IPS-NIHi11 (cell line): ENCODE results near the gene RUFY2.

ENCODE experiments used
- DNase-seq: peaks from one replicate; pipeline ENCODE4 v3.0.0; 2012; ENCODE audit warnings: mixed read lengths, low spot score

The RUFY2 gene

DNA sequence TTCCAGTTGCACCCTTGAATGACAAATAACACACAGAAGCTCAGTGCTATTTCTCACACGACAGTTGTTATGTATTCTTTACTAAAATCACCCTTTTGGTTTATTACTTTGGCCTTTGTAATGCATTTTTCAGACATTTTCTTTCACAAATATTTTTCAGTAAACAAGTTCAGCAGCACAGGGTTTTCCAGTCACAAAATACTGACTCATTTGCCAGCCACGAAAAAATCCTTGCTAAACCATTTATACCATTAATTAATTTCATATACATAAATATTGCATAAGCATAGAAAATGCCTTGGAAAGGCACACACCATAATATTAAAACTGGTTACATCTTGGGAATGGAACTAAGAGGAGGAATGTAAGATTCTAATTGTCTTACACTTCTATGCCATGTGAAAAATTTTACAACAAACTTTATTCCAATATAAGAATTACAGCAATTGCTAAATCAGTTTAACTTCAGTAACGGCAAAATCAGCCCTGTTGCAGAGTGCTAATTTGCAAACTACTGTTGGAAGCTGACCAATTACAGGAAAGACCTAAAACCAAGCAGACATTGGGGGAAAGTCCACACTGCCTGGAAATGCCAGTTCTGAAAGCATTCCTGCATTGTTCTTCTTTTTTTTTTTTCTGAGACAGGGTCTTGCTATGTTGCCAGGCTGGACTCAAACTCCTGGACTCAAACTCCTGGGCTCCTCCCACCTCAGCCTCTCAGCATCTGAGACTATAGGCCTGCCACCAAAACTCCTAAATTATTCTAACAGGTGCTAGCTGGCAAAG is 42.8 kb downstream of the RUFY2 start:
- DNase-seq, result no peak

GRCh38 chr10:68362590-68362989 is 44.5 kb downstream of the RUFY2 start:
- DNase-seq, result no peak

DNA sequence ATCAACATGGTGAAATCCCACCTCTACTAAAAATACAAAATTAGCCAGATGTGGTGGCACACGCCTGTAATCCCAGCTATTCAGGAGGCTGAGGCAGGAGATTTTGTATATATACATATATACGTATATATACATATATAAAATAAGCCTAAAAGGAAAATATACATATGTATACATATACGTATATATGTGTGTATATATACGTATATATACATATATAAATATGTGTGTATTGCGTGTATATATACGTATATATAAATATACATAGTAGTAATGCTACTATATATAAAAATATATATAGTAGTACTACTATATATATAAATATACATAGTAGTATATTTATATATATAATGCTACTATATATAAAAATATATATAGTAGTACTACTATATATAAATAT is 47.9 kb downstream of the RUFY2 start:
- DNase-seq, result no peak

- no peak for DNase-seq
Measured at GRCh38 chr10:68353537-68353936, 53.5 kb downstream of the RUFY2 start.

- DNase-seq, result peak; percentile 75
Measured at GRCh38 chr10:68348265-68348741, 58.8 kb downstream of the RUFY2 start.

DNA sequence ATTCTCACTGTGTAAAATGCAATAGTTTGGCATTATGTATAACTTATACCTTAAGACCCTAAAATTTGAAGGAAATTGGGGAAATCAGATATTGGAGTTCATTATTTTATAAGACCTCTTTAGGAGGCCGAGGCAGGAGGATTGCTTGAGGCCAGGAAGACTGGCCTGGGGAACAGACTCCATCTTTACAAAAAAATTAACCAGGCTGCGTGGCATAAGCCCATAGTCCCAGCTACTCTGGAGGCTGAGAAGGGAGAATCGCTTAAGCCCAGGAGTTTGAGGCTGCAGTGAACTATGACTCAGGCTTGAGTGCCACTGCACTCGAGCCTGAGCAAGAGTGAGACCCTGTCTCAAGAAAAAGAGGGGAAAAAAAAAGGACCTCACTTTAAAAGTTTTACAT is 60.3 kb downstream of the RUFY2 start:
- DNase-seq, result no peak

DNA sequence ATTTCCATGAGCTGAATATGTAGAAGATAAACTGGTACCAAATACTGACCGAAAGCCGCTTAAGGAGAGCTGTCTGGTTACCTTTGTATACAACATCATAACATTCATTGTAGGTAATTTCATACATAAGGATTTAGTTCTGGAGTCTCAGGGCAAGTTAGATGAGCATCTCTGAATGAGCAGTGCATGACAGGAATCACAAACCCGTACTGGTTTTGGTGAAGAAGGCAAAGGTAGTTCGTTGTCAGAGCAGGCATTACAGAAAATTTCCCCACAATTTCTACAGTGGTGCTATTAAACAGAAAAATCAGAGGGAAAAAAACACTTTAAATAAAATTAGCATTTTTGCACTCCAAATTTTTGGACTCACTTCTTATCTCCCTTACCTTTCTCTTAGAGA is 61.5 kb downstream of the RUFY2 start:
- DNase-seq, result no peak

DNA sequence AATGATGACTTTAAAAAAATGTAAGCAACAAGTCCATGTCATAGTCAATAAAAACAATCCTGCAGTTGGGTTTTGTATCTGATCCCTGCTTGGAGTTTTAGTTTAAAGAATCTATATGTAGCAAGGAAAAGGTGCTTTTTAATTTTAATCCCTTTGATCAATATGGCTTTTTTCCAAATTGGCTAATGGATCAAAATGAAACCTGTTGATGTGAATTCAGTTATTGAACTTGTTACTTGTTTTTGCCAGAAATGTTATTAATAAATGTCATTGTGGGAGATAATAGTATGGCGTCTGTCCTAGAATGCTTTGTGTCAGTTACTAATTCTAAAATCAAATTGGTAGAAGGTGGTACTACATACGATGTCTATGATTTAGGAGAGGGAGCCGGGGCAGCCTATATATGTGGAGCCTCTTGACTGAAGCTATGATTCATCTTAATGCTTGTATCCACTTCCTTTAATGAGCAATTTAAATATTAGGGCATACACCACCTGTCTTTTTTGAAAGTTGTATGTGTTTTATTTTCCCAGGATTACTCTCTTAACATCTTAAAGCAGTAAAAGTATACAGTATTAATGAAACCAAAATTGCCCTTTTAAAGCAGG is 64.1 kb downstream of the RUFY2 start:
- no peak for DNase-seq

- DNase-seq, result no peak
Measured at GRCh38 chr10:68340358-68341080, 66.6 kb downstream of the RUFY2 start.

- DNase-seq, result no peak
Measured at GRCh38 chr10:68336754-68337351, 70.2 kb downstream of the RUFY2 start.

- DNase-seq, result no peak
Measured at GRCh38 chr10:68334672-68335467, 72.2 kb downstream of the RUFY2 start.

- no peak for DNase-seq
Measured at GRCh38 chr10:68333440-68334431, 73.3 kb downstream of the RUFY2 start.

GRCh38 chr10:68333058-68333395 is 74.0 kb downstream of the RUFY2 start:
- DNase-seq, result no peak

GRCh38 chr10:68332259-68333057 is 74.6 kb downstream of the RUFY2 start, which contains the start of gene PBLD:
PBLD (minus strand) TSS chr10:68332928; CDS start chr10:68306844, 26,084 bp downstream.
- DNase-seq, result peak; percentile 66

- DNase-seq, result peak; percentile 94
Measured at GRCh38 chr10:68331455-68332258, 75.4 kb downstream of the RUFY2 start, which contains the start of gene HNRNPH3. HNRNPH3 (plus strand) TSS chr10:68332064; CDS start chr10:68337222, 5,158 bp downstream.

DNA sequence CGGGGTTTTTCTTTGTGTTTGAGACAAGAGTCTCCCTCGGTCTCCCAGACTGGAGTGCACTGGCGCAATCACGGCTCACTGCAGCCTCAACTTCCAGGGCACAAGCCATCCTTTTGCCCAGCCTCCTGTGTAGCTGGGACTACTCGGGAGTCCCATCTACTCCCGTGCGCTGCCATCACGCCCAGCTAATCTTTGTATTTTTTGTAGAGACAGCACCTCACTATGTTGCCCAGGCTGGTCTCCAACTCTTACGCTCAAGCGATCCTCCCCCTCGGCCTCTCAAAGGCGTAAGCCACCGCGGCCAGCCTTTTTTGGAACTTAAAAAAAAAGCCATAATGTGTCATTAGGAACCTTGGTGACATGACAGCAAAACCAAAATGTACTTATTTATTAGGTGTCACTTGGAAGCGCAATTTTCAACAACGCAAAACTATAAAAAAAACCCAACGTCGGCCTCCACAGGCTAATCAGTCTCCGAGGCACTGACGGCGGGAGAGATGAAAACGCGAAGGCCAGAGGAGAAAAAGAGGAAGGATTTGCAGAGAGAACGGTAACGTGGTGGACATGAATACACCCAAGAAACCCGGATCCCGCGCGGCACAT is 76.1 kb downstream of the RUFY2 start:
- DNase-seq, result no peak

- no peak for DNase-seq
Measured at GRCh38 chr10:68329506-68329861, 77.6 kb downstream of the RUFY2 start.
